T-cell (primary cell): ENCODE results near the gene ABCA3. TPM values are rescaled to one million over a fixed set of nuclear protein-coding genes. Genes with fewer than 3 reads are reported as not detected.

Source experiments
- ATAC-seq, 4 experiments: fragments of 200-7000 bp in 3 of 4; fragments of 150-1000 bp in 1 of 4; cut with Tn5 transposase; replicated peaks in 1 of 4; 1 replicate in 3 of 4; 2 replicates in 1 of 4; pipeline ENCODE4 v1.10.0; 2021; ENCODE audit warnings: moderate library complexity in 3 of 4, mild to moderate bottlenecking in 2 of 4, moderate number of reproducible peaks in 1 of 4
- CTCF ChIA-PET, 2 donors: fragments of 300-600 bp; sonication (Branson Sonifier 250); formaldehyde crosslinking; loops; one replicate each; lab custom pipeline; 2022; ENCODE audit warnings: antibody characterized with exemption in 2 of 2; lab: Charles Lee
- POLR2A ChIA-PET, 2 donors: fragments of 300-600 bp; sonication (Branson Sonifier 250); formaldehyde crosslinking; loops; one replicate each; lab custom pipeline; 2022; ENCODE audit warnings: antibody characterized with exemption in 2 of 2; lab: Charles Lee
- DNase-seq, 35 experiments: peaks; one replicate each; pipeline versions ENCODE4 v3.0.0 to v3.0.0-alpha.2; 2013 to 2023
- H3K27ac ChIP-seq: one replicate; pipeline ENCODE4 v1.5.1; 2013; ENCODE audit warnings: low read length
- H3K27me3 ChIP-seq, 2 experiments: replicated peaks in 1 of 2; 1 replicate in 1 of 2; 2 replicates in 1 of 2; pipeline versions ENCODE4 v1.6.1 to v1.7.0; 2013; ENCODE audit warnings: low read length in 1 of 2, mixed read lengths in 1 of 2; ENCODE audit not compliant: control insufficient read depth in 2 of 2, insufficient read depth in 2 of 2; ENCODE audit errors: extremely low read depth in 1 of 2
- H3K36me3 ChIP-seq, 2 donors: 1 replicate in 1 of 2; 2 replicates in 1 of 2; pipeline versions ENCODE4 v1.6.1 to v1.7.0; 2013; ENCODE audit warnings: low read length in 1 of 2; ENCODE audit not compliant: control insufficient read depth in 2 of 2, insufficient read depth in 1 of 2; ENCODE audit errors: extremely low read depth in 1 of 2
- H3K4me1 ChIP-seq, 2 experiments: 1 replicate in 1 of 2; 2 replicates in 1 of 2; pipeline versions ENCODE4 v1.6.1 to v1.7.0; 2013; ENCODE audit warnings: low read length in 2 of 2, mixed read lengths in 1 of 2; ENCODE audit not compliant: insufficient read depth in 2 of 2, control insufficient read depth in 1 of 2; ENCODE audit errors: extremely low read depth in 1 of 2
- H3K4me3 ChIP-seq, 2 donors: 1 replicate in 1 of 2; 2 replicates in 1 of 2; pipeline versions ENCODE4 v1.5.1 to v1.7.0; 2013; ENCODE audit warnings: mild to moderate bottlenecking in 2 of 2, low read length in 1 of 2, moderate library complexity in 1 of 2; ENCODE audit not compliant: control insufficient read depth in 1 of 2; ENCODE audit errors: extremely low read depth in 1 of 2
- H3K9me3 ChIP-seq: 2 replicates; pipeline ENCODE4 v1.7.0; 2013
- H3K27ac Mint-ChIP-seq, 2 donors: one replicate each; pipeline ENCODE4 v1.8.0; 2020 to 2021; ENCODE audit warnings: mild to moderate bottlenecking in 2 of 2, mixed read lengths in 2 of 2
- H3K27me3 Mint-ChIP-seq, 2 donors: one replicate each; pipeline ENCODE4 v1.8.0; 2021 to 2022; ENCODE audit warnings: mixed read lengths in 2 of 2
- H3K36me3 Mint-ChIP-seq: one replicate; pipeline ENCODE4 v1.8.0; 2021; ENCODE audit warnings: mixed read lengths
- H3K4me1 Mint-ChIP-seq, 3 donors: one replicate each; pipeline ENCODE4 v1.8.0; 2020 to 2022; ENCODE audit warnings: mixed read lengths in 3 of 3, mild to moderate bottlenecking in 1 of 3
- H3K4me3 Mint-ChIP-seq, 3 donors: one replicate each; pipeline ENCODE4 v1.8.0; 2020 to 2022; ENCODE audit warnings: mild to moderate bottlenecking in 3 of 3, mixed read lengths in 3 of 3, moderate library complexity in 3 of 3
- H3K9me3 Mint-ChIP-seq, 3 donors: one replicate each; pipeline ENCODE4 v1.8.0; 2020 to 2022; ENCODE audit warnings: mixed read lengths in 3 of 3
- WGBS: methylation state at CpG from one replicate; pipeline ENCODE4 v1.1.5; 2013; ENCODE audit warnings: missing lambda C conversion rate; ENCODE audit not compliant: insufficient coverage; 5-methylcytosine and 5-hydroxymethylcytosine counted together
- total RNA-seq, 35 experiments: library from RNA in 6 of 35; stranded (reverse) in 6 of 35; fragments of 120-200 nt in 1 of 35; gene quantifications; one replicate each; pipeline versions ENCODE4 v1.2.1 to v1.2.4 and lab custom pipeline; 2013 to 2026

Gene ABCA3
- total RNA-seq, 5 donors from 2014 or later (not counting 1 experiment from before 2014, with no cell fraction given) = 6.6 to 11.1 (median 9.9) TPM

- no peak overlapping the region for H3K27ac ChIP-seq
- no peak overlapping the region for H3K4me3 Mint-ChIP-seq
- H3K9me3 Mint-ChIP-seq = no peaks in the 10 kb centered on the region
- H3K27ac Mint-ChIP-seq = no peak overlapping the region
- no peak overlapping the region for H3K4me3 ChIP-seq
- no peak for DNase-seq
- H3K27me3 Mint-ChIP-seq = no peaks in the 10 kb centered on the region
- no peaks in the 10 kb centered on the region for H3K4me1 Mint-ChIP-seq
- ChIA-PET CTCF (no interaction called here), POLR2A (interaction anchor here in 1 of 2 donors (0.6 kb wide), 1 partner anchor 25 kb away, joined by 3 read pairs; no protein-coding TSS in a partner anchor)
- no peaks in the 10 kb centered on the region for H3K27me3 ChIP-seq
- H3K4me1 ChIP-seq = no peaks in the 10 kb centered on the region
- 90% methylated on average over 6 of the region's 8 CpGs for WGBS
- no peak for ATAC-seq
- H3K9me3 ChIP-seq = no peaks in the 10 kb centered on the region
- H3K36me3 ChIP-seq = no peaks in the 10 kb centered on the region
- peaks cover 8% of the 10 kb centered on the region for H3K36me3 Mint-ChIP-seq
These were observed 60.1 kb downstream of the ABCA3 start for GRCh38 chr16:2280461-2280860.

GRCh38 chr16:2278956-2279800, 61.4 kb downstream of the ABCA3 start:
- H3K27me3 Mint-ChIP-seq = no peaks in the 10 kb centered on the region
- peaks cover 8% of the 10 kb centered on the region for H3K36me3 Mint-ChIP-seq
- CTCF ChIA-PET = interaction anchor here in 1 of 2 donors (0.6 to 0.7 kb wide), 2 partner anchors 42 to 124 kb away, joined by 4 to 5 read pairs; no protein-coding TSS in a partner anchor
- no peaks in the 10 kb centered on the region for H3K4me1 Mint-ChIP-seq
- no peaks in the 10 kb centered on the region for H3K9me3 Mint-ChIP-seq
- H3K27ac Mint-ChIP-seq = no peak overlapping the region
- Histone ChIP-seq H3K27me3 (no peaks in the 10 kb centered on the region), H3K9me3 (no peaks in the 10 kb centered on the region), H3K4me1 (no peaks in the 10 kb centered on the region), H3K36me3 (no peaks in the 10 kb centered on the region), H3K4me3 (no peak overlapping the region), H3K27ac (no peak overlapping the region)
- DNase-seq (no peak), ATAC-seq (no peak)
- POLR2A ChIA-PET = interaction anchor here in 1 of 2 donors (0.6 kb wide), 1 partner anchor 219 kb away, joined by 4 read pairs; no protein-coding TSS in a partner anchor
- H3K4me3 Mint-ChIP-seq = no peak overlapping the region
- WGBS = 90% methylated on average over 21 of the region's 26 CpGs

- ChIA-PET POLR2A (no interaction called here), CTCF (no interaction called here)
- Mint-ChIP-seq H3K9me3 (no peaks in the 10 kb centered on the region), H3K4me1 (no peaks in the 10 kb centered on the region), H3K36me3 (peaks cover 4% of the 10 kb centered on the region), H3K27ac (no peak overlapping the region), H3K27me3 (no peaks in the 10 kb centered on the region), H3K4me3 (no peak overlapping the region)
- Histone ChIP-seq H3K27me3 (no peaks in the 10 kb centered on the region), H3K4me3 (no peak overlapping the region), H3K27ac (no peak overlapping the region), H3K9me3 (no peaks in the 10 kb centered on the region), H3K36me3 (no peaks in the 10 kb centered on the region), H3K4me1 (no peaks in the 10 kb centered on the region)
- 97% methylated on average over 14 of the region's 14 CpGs for WGBS
- DNase-seq (no peak), ATAC-seq (no peak)
These were observed 62.3 kb downstream of the ABCA3 start for GRCh38 chr16:2278272-2278608.

- ChIA-PET POLR2A (no interaction called here), CTCF (no interaction called here)
- Mint-ChIP-seq H3K9me3 (no peaks in the 10 kb centered on the region), H3K27ac (no peak overlapping the region), H3K27me3 (no peaks in the 10 kb centered on the region), H3K4me3 (no peak overlapping the region), H3K4me1 (no peaks in the 10 kb centered on the region), H3K36me3 (peaks cover 4% of the 10 kb centered on the region)
- no peak overlapping the region for H3K27ac ChIP-seq
- no peak for DNase-seq
- ATAC-seq = no peak
- no peaks in the 10 kb centered on the region for H3K9me3 ChIP-seq
- H3K36me3 ChIP-seq = no peaks in the 10 kb centered on the region
- 90% methylated on average over 19 of the region's 25 CpGs for WGBS
- H3K4me1 ChIP-seq = no peaks in the 10 kb centered on the region
- no peaks in the 10 kb centered on the region for H3K27me3 ChIP-seq
- H3K4me3 ChIP-seq = no peak overlapping the region
These were observed 62.9 kb downstream of the ABCA3 start for GRCh38 chr16:2277466-2278271.

GRCh38 chr16:2276368-2277195, 63.9 kb downstream of the ABCA3 start:
- CTCF ChIA-PET = no interaction called here
- no peak overlapping the region for H3K4me3 ChIP-seq
- no peaks in the 10 kb centered on the region for H3K9me3 ChIP-seq
- Mint-ChIP-seq H3K27ac (no peak overlapping the region), H3K4me1 (no peaks in the 10 kb centered on the region), H3K27me3 (no peaks in the 10 kb centered on the region), H3K36me3 (peaks cover 4% of the 10 kb centered on the region), H3K4me3 (no peak overlapping the region), H3K9me3 (no peaks in the 10 kb centered on the region)
- no peaks in the 10 kb centered on the region for H3K27me3 ChIP-seq
- peaks cover 0 to 1% of the 10 kb centered on the region in 2 experiments for H3K4me1 ChIP-seq
- POLR2A ChIA-PET = no interaction called here
- DNase-seq = no peak
- 93% methylated on average over 16 of the region's 26 CpGs for WGBS
- no peak overlapping the region for H3K27ac ChIP-seq
- no peak for ATAC-seq
- H3K36me3 ChIP-seq = no peaks in the 10 kb centered on the region
